Urothelium cell line (cell line): ENCODE data around the gene GRK5.
A peak's percentile ranks its signal among the peaks of the same experiment; 100 is the strongest.

Source experiments
- DNase-seq: peaks from one replicate; pipeline ENCODE4 v3.0.0; 2011; ENCODE audit warnings: low spot score, mixed read lengths
- FAIRE-seq: peaks from 2 replicates; lab custom pipeline; 2011; peaks lifted over from hg19 to GRCh38; lab: Jason Lieb, UNC

Gene GRK5

GRCh38 chr10:119395280-119396007 is 188.1 kb downstream of the GRK5 start:
- FAIRE-seq = no peak
- no peak for DNase-seq

GRCh38 chr10:119396008-119396708 is 188.8 kb downstream of the GRK5 start:
- DNase-seq (no peak), FAIRE-seq (no peak)

GRCh38 chr10:119396709-119397071 is 189.3 kb downstream of the GRK5 start:
- FAIRE-seq (no peak), DNase-seq (no peak)

DNA sequence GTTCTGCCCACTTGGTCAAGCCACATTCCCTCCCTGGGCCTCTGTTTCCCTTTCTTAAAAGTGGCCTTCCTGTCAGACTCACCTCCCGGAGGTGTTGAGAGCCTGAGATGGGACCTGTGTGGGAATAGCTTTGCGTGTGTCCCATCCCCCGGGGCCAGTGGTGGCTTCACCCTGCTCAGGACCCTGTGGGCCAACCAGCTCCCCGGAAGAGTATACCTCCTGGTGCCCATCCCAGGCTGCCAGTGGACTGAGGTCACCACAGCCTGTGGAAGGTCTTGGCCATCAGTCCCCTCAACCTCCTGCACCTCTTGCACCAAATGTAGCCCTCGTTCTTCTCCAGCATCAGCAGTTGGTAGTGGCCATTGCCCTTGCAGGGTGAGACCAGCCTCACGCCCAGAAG is 190.0 kb downstream of the GRK5 start:
- DNase-seq (no peak), FAIRE-seq (no peak)

DNA sequence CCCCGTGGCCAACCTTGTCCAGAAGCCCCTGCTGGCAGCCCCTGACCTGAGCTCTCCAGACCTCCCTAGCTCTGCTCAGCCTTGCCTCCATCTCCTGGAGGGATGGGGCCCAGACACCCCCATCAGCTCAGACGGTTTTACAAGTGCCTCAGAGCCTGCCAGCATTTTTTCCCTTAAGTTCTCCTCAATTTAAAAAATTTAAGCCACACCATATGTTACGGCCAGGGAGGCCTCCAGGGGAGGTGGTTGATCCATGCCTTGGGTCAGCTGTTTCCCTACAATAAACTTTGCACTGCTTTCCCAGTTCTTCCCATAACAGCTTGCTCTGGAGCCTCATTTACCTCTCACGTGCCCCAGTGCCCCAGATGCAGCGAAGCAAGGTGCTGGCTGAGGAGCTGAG is 191.6 kb downstream of the GRK5 start:
- no peak for DNase-seq
- no peak for FAIRE-seq

GRCh38 chr10:119399466-119399865 is 192.1 kb downstream of the GRK5 start:
- no peak for DNase-seq
- FAIRE-seq = no peak

- no peak for FAIRE-seq
- peak; percentile 61 for DNase-seq
Observed at GRCh38 chr10:119401671-119402395, 194.5 kb downstream of the GRK5 start.

GRCh38 chr10:119403921-119404320 is 196.6 kb downstream of the GRK5 start:
- FAIRE-seq (no peak), DNase-seq (no peak)

- FAIRE-seq (no peak), DNase-seq (no peak)
Observed at GRCh38 chr10:119404719-119405519, 197.5 kb downstream of the GRK5 start.

- no peak for DNase-seq
- no peak for FAIRE-seq
Observed at GRCh38 chr10:119405520-119405807, 198.1 kb downstream of the GRK5 start.

- FAIRE-seq (no peak), DNase-seq (no peak)
Observed at GRCh38 chr10:119406137-119406536, 198.8 kb downstream of the GRK5 start.

DNA sequence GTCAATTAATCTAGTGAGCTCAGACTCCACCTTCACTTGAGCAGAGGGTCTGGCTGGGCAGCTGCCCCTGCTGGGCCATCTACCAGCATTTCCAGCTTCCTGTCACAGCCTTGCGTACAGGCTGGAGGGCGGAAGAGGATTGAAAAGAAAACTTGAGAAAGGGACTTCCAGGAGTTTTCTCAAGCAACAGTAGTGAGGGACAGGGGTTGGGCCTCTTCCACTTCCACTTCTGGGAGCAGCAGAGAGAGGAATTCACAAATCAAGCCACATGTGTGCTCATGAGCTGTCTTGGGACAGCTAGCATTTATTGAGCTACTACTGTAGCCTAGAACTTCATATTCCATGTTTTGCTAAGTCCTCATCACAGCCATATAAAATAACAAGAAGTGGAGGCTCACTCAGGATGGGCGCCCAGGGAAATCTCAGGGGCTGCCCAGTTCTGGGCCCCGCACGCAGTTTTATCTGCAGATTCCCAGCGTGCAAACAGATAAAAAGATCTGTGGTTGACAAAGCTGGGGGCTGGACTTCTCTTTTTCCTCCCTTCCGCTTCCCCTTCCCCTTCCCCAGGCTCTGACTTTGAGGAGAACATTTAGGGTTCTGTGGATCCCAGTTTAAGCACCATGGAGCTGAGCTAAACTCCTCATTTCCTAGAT is 199.4 kb downstream of the GRK5 start:
- DNase-seq (no peak), FAIRE-seq (no peak)

- FAIRE-seq = no peak
- no peak for DNase-seq
Observed at GRCh38 chr10:119407254-119407777, 199.9 kb downstream of the GRK5 start.

DNA sequence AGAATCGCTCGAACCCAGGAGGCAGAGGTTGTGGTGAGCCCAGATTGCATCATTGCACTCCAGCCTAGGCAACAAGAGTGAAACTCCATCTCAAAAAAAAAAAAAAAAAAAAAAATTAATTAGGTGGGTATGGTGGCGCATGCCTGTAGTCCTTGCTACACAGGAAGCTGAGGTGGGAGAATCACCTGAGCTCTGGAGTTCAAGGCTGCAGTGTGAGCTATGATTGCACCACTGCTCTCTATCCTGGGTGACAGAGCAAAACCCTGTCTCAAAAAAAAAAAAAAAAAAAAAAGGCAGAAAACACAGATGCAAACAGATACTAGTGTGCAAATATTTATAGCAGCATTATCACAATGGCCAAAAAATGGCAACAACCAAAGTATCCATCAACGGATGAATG is 200.7 kb downstream of the GRK5 start:
- no peak for FAIRE-seq
- no peak for DNase-seq

DNA sequence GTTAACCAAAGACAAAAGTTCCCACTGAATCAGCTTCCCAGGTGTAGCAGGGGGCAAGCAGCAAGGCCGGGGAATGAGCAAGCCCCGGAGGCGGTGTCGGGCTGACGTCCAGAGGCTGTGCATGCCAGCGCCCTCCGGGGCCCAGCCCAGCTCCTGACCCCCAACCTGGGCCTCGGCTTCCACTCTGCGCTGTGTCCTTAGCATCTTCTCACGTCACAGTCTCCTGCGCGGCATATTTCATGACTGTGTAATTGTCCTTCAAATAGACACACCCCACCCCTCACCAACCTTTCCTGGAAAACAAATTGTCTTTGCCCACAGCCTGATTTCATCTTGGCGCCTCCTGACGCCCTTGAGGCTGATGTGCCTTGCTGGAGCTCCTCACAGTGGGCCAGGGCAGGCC is 201.6 kb downstream of the GRK5 start:
- FAIRE-seq = no peak

GRCh38 chr10:119409385-119409784 is 202.0 kb downstream of the GRK5 start:
- DNase-seq (no peak), FAIRE-seq (no peak)

More for the DNA sequence above, 201.6 kb downstream of the GRK5 start:
- DNase-seq = no peak

GRCh38 chr10:119409906-119410305 is 202.5 kb downstream of the GRK5 start:
- DNase-seq = no peak

DNA sequence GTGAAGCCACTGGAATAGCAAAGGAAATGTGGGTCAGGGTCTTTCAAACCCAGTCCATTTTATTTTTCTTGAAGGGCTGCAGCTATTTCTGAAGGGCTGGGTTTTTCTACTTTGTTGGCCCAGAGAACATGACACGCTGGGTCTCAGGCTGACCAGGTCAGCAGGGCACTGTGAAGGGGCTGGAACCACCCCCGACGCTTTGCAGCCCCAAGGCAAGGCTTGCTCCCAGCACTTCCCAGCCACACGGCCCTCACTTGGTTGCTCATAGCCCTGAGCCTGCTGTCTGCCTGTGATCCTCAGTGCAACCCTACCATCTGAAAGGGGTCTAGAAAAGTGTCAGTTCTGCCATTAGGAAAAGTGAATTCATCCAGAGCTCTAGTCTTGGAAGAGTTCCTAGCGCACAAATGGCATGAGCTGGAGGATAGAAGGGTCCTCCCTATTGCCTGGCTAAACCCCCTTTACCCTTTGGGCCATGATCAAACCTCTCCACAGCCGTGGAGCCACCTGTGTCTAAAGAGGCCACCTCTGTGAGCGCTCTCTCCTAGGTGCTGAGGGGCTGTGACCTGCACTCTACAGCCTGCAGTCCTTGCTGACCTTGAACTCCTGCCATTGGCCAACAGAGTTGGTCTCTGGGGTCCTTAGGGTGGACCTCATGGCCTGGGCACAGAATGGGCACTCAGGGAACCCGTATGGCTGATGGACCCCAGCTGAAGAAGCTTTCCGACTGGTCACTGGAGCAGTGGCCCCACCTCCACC is 203.2 kb downstream of the GRK5 start:
- FAIRE-seq = no peak
- no peak for DNase-seq

More at GRCh38 chr10:119409906-119410305, 202.5 kb downstream of the GRK5 start:
- FAIRE-seq = no peak

GRCh38 chr10:119412244-119413092 is 205.1 kb downstream of the GRK5 start:
- peak; percentile 20 for FAIRE-seq

More at GRCh38 chr10:119412244-119413092, 205.1 kb downstream of the GRK5 start:
- DNase-seq = no peak
